ENCODE data around the gene ALMS1.
"Not testable (repeated sequence)": the region's sequence is repeated elsewhere in the genome, so short reads cannot be mapped to it uniquely, and the experiment has no call there.

Gene ALMS1

GRCh38 chr2:73516033-73516432 is 130.4 kb downstream of the ALMS1 start:
- DNase-seq (ENCODE audit: low read depth), result no peak

- DNase-seq (ENCODE audit: low read depth), result no peak
Observed at GRCh38 chr2:73528688-73529087, 143.1 kb downstream of the ALMS1 start.

- not testable (repeated sequence) for DNase-seq (ENCODE audit: low read depth)
Observed at GRCh38 chr2:73530773-73531172, 145.1 kb downstream of the ALMS1 start.

- DNase-seq (ENCODE audit: low read depth), result no peak
Observed at GRCh38 chr2:73532381-73532780, 146.7 kb downstream of the ALMS1 start.

- DNase-seq (ENCODE audit: low read depth), result no peak
Observed at GRCh38 chr2:73536133-73536840, 150.7 kb downstream of the ALMS1 start.

GRCh38 chr2:73560875-73561274 is 175.2 kb downstream of the ALMS1 start:
- not testable (repeated sequence) for DNase-seq (ENCODE audit: low read depth)

- DNase-seq (ENCODE audit: low read depth), result no peak
Observed at GRCh38 chr2:73561422-73561821, 175.8 kb downstream of the ALMS1 start.

GRCh38 chr2:73564986-73565385 is 179.3 kb downstream of the ALMS1 start:
- DNase-seq (ENCODE audit: low read depth), result no peak

- no peak for DNase-seq (ENCODE audit: low read depth)
Observed at GRCh38 chr2:73566288-73566878, 180.7 kb downstream of the ALMS1 start.

- DNase-seq (ENCODE audit: low read depth), result no peak
Observed at GRCh38 chr2:73575261-73575660, 189.6 kb downstream of the ALMS1 start.

- no peak for DNase-seq (ENCODE audit: low read depth)
Observed at GRCh38 chr2:73582364-73582763, 196.7 kb downstream of the ALMS1 start.

GRCh38 chr2:73588177-73588576 is 202.5 kb downstream of the ALMS1 start:
- no peak for DNase-seq (ENCODE audit: low read depth)

- no peak for DNase-seq (ENCODE audit: low read depth)
Observed at GRCh38 chr2:73593680-73594079, 208.0 kb downstream of the ALMS1 start.

GRCh38 chr2:73594251-73594650 is 208.6 kb downstream of the ALMS1 start:
- DNase-seq (ENCODE audit: low read depth), result no peak

GRCh38 chr2:73601780-73602179 is 216.1 kb downstream of the ALMS1 start:
- DNase-seq (ENCODE audit: low read depth), result no peak

- DNase-seq (ENCODE audit: low read depth), result not testable (repeated sequence)
Observed at GRCh38 chr2:73603099-73603588, 217.5 kb downstream of the ALMS1 start.

- not testable (repeated sequence) for DNase-seq (ENCODE audit: low read depth)
Observed at GRCh38 chr2:73604589-73604988, 219.0 kb downstream of the ALMS1 start.

- DNase-seq (ENCODE audit: low read depth), result no peak
Observed at GRCh38 chr2:73610111-73610510, 224.5 kb downstream of the ALMS1 start.

- DNase-seq (ENCODE audit: low read depth), result no peak
Observed at GRCh38 chr2:73611193-73611592, 225.6 kb downstream of the ALMS1 start.

- no peak for DNase-seq (ENCODE audit: low read depth)
Observed at GRCh38 chr2:73611867-73612266, 226.2 kb downstream of the ALMS1 start.

GRCh38 chr2:73614105-73614504 is 228.5 kb downstream of the ALMS1 start:
- DNase-seq (ENCODE audit: low read depth), result no peak

GRCh38 chr2:73614997-73615396 is 229.4 kb downstream of the ALMS1 start:
- DNase-seq (ENCODE audit: low read depth), result no peak

GRCh38 chr2:73619925-73620324 is 234.3 kb downstream of the ALMS1 start:
- not testable (repeated sequence) for DNase-seq (ENCODE audit: low read depth)

- DNase-seq (ENCODE audit: low read depth), result not testable (repeated sequence)
Observed at GRCh38 chr2:73624036-73624435, 238.4 kb downstream of the ALMS1 start.
